GM18868 (cell line): Measurements from ENCODE around the gene ARL6IP5.
A peak's percentile ranks its signal among the peaks of the same experiment; 100 is the strongest.

Experiments
- ATAC-seq: cut with Tn5 transposase; IDR thresholded peaks from one replicate; pipeline ENCODE4 v1.9.1; 2021; ENCODE audit warnings: mild to moderate bottlenecking, moderate library complexity; ENCODE audit not compliant: unreplicated experiment

The ARL6IP5 gene

DNA sequence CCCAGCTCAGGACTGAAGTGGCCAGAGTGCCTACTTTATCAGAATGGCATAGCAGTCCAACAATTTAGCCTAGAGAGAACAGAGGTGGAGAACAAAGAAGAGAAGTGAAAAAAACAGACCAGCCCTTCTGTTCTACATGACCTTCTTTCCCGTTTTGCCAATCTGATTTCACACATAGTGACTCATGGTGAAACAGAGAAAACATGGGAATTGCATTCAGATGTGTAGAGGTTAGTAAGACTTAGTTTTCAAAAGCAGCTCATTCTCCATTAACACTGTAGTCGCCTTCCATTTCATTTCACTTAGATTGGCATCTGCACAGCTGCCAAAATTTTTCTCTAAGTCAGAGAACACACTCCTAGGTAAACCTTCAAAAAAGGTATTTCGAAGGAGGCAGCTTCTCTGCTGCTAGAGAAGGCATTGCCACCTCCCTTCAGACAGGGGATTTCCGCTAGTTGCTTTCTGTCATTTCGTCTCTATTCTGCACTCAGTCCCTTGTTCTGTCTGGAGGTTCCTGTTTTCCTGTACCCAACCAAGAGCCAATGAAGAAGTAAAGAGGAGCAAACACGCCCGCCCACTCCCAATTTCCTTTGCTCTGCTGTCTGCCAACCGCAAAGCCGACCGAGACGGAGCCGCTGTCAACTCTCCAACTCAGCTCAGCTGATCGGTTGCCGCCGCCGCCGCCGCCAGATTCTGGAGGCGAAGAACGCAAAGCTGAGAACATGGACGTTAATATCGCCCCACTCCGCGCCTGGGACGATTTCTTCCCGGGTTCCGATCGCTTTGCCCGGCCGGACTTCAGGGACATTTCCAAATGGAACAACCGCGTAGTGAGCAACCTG lies at the start of gene ARL6IP5:
TSS of gene ARL6IP5 (plus strand) at position 612 of the 842 bp plus-strand sequence. CDS start at position 723, 111 bp downstream.
- peak; percentile 54 for ATAC-seq

DNA sequence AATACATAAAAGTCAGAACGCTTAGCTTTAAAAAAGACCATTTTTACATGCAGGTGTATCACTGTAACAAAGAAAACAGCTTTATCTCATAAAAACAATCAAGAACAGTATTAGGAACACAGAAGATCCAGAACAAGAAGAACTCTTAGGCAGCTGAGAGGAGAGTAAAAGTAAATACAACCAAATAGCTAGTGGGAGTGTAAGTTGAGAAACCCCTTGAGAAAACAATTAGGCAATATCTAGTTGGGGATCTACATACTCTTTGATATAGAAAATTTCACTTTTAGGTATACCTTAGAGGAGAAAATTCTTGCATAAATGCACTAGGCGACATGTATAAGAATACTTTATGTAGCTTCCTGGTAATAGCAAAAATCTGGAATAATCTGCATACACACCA lies 40.1 kb upstream of the ARL6IP5 start:
- ATAC-seq, result no peak

GRCh38 chr3:69048990-69049389 lies 35.7 kb upstream of the ARL6IP5 start:
- no peak for ATAC-seq

DNA sequence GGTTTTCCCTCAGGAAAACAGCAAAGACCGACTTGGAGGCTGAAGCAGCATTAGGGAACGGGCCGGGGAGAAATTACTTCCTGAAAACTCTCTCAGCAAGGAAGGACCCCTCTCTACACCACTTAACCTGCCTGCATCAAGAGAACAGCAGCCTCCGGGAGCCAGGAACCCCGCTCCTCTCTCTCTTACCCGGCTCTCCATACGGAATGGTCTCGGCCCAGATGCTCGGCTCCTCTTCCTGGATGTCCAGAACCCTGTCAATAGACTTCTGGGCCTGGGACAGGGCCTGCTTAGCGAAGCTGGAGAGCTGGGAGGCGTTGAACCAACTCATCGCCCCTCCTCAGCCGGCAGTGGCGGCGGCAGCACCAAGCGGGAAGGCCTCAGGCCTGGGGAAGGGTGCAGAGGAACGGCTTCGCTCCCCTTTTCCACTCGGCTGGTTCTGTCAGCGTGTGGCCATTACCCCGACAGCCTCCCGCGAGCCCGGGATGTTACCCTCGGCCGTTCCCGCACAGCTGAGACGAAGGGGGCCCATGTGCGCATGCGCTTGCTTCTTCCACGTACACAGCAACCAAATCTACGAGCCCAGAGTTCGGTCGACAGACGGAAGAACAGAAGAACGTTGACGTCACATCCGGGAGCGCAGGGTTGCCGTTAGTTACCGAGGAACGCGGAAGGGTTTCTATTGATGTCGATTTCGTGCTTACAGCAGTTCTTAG lies 32.8 kb upstream of the ARL6IP5 start, which contains the start of gene TMF1:
TSS of gene TMF1 (minus strand) at position 578 of the 716 bp plus-strand sequence. CDS start at position 331, 247 bp downstream.
- peak; percentile 97 for ATAC-seq

- peak; percentile 5 for ATAC-seq
Observed at GRCh38 chr3:69052472-69052898, 32.3 kb upstream of the ARL6IP5 start.

DNA sequence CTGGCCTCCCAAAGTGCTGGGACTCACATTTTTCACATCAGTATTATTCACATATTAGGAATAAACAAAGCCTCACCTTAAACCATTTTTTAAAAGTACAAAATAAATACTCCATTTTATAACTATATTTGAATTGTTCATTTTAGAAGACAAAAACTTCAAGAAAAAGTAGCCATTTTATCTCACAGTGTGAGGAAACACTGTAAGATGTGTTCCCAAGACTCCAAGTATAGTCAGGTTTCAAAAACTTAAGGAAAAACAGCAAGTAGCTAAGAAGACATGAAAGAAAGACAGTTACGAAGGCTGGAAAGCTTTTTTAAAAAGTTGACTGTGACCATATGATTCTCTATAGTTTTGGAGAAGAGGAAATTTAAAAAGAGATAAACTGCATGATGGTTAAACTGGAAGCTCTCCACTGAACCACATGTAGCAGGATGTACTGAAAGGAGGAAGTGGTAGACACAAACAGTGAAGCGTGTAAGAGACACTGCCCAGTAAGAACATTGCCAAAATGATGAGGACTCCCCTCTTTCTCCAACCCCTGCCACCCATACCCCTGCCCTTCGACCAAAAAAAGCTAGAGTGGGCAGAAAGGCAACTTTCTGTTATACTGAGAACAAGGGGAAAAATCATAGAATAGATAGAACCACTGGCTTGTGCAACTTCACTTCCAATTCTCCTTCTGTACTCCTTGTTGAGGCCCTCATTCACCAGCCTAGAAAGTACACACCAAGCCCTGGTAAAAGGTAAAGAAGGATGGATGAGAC lies 26.4 kb upstream of the ARL6IP5 start:
- ATAC-seq, result peak; percentile 100

GRCh38 chr3:69058947-69059224 lies 25.9 kb upstream of the ARL6IP5 start:
- ATAC-seq, result no peak

GRCh38 chr3:69059688-69060087 lies 25.0 kb upstream of the ARL6IP5 start:
- no peak for ATAC-seq

- no peak for ATAC-seq
Observed at GRCh38 chr3:69063636-69064035, 21.1 kb upstream of the ARL6IP5 start.

DNA sequence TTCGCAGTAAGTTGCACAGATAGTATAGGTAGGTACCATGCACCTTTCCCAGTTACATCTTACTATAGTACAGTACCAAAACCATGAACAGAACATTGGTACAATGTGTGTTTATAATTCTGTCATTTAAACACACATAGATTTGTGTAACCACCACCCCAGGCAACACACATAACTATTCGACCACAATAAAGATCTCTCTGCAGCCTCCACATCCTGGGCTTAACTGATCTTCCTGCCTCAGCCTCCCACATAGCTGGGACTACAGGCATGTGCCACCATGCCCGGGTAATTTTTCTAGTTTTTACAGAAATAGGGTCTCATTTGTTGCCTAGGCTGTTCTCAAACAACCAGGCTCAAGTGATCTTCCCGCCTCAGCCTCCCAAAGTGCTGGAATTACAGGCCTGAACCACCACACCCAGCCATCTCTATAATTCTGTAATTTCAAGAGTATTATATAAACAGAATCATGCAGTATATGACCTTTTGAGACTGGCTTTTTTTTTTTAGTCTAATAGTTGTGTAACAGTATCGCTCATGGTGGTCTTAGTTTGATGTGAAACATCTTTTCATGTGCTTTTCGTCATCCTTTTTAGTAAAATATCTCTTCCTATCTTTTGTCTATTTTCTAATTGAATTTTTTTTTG lies 19.3 kb upstream of the ARL6IP5 start:
- ATAC-seq, result no peak

- ATAC-seq, result no peak
Observed at GRCh38 chr3:69066121-69066520, 18.6 kb upstream of the ARL6IP5 start.

GRCh38 chr3:69072928-69073327 lies 11.8 kb upstream of the ARL6IP5 start:
- no peak for ATAC-seq

GRCh38 chr3:69079269-69080159 lies 5.2 kb upstream of the ARL6IP5 start:
- ATAC-seq, result peak; percentile 5

DNA sequence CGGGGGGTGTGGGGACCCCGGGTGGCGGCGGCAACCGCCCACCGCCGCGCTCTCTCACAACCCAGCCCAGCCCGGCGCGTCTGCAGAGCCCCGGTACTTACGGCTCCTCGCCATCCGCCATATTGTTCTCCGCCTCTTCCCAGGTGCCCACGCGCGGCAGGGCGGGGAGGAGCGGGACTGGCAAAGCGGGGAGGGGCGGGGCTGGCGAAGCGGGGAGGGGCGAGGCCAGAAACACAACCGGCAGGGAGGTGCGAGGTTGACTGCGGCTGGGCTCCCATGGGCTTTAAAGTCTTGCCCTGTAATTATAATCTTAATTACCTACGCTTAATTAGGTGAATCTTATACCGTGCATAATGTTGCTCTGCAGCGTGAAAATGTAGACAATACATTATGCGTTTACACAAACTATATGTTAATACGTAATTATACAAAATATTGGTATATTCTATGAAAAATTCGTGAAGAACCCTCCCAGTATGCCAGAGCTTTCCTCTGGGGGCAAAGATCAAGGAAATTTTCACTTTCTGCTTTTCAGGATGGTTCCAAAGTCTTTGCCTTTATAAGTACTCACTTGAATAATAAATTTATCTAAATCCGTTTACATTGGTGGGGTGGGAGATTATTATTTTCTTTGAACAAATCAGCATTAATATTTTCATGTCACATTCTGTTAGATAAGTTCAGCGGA lies 4.4 kb upstream of the ARL6IP5 start, which contains the start of gene UBA3:
TSS of gene UBA3 (minus strand) at position 133 of the 688 bp plus-strand sequence. CDS start at position 121, 12 bp downstream.
- peak; percentile 45 for ATAC-seq

DNA sequence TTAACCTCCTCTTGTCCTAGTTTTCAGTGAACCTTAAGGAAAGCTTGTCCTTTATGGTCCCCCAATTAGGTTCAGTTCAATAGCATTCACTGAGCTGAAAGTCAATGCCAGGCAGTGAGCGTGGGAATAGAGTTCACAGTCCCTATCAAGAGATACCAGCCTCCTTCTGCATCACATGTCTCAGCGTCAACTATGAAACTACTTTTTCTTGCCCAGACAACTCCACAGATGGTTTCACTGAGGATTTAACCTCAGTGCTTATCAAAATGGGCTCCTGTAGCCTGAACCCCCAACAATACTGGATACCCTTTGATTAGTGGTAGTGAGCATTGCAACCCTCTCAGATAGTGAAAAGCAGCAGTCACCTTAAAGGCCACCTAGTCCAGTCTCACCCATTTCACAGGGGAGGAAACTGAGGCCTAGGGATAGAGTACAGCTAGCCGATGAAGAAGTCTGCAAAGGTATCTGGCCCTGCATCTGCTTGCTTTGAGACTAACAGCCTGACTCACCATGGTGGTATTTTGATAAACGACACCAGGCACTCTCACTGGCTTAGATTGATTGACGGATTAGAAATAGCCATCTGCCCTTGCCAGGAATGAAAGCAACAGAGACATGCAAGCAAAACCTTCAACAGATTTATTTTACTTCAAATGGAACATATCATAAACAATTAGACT lies 3.0 kb upstream of the ARL6IP5 start:
- ATAC-seq, result peak; percentile 11

- ATAC-seq, result no peak
Observed at GRCh38 chr3:69082361-69082760, 2.4 kb upstream of the ARL6IP5 start.

DNA sequence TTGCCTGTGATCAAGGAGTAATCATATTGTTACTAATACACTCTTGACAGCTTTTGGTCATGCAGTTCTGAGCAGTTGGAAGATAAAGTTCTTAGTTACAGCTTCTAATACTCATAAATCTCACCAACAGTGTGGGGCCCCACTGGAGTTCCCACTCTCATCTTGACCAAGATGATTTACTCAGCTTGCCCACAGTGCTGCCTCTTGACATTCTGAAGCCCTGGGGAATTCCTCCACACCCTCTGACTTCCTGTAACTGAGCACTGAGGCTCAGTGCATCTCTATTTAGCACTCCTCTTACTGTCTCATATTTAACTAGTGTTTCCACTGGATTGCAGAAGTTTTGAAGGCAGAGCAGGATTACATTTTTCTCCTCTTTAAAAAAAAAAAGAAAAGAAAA lies 1.9 kb upstream of the ARL6IP5 start:
- peak; percentile 63 for ATAC-seq

- no peak for ATAC-seq
Observed at GRCh38 chr3:69085168-69085832, 563 bp downstream of the ARL6IP5 start.
